Measurements from ENCODE around the gene MUSTN1.

DNA sequence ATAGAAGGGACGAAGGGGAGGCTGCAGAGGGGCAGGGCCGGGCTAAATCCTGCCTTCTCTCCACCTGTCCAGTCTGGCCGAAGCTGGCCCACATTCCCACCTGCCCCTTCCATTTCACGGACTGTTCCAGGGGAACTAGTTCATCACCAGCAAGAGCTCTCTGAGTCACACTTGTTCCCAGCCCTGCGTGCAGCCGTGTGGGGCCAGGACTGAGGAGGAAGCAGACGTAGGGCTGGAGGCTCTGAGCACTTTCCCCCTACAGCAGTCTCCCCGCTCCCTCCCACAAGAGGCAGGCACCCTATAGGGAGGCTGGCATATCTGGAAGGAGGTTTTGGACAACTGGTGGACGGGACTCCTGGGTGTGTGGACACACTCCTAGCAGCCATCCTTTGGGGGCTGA lies 7.4 kb downstream of the MUSTN1 start:
- TF ChIP-seq EZH2phosphoT487 (IDR thresholded peaks at IDR 0.05; ENCODE audit: low read length) (no peak), EZH2 (optimal IDR thresholded peaks at IDR 0.05; ENCODE audit: low read depth, low read length) (no peak)
- TF ChIP-seq, protein P1, sequence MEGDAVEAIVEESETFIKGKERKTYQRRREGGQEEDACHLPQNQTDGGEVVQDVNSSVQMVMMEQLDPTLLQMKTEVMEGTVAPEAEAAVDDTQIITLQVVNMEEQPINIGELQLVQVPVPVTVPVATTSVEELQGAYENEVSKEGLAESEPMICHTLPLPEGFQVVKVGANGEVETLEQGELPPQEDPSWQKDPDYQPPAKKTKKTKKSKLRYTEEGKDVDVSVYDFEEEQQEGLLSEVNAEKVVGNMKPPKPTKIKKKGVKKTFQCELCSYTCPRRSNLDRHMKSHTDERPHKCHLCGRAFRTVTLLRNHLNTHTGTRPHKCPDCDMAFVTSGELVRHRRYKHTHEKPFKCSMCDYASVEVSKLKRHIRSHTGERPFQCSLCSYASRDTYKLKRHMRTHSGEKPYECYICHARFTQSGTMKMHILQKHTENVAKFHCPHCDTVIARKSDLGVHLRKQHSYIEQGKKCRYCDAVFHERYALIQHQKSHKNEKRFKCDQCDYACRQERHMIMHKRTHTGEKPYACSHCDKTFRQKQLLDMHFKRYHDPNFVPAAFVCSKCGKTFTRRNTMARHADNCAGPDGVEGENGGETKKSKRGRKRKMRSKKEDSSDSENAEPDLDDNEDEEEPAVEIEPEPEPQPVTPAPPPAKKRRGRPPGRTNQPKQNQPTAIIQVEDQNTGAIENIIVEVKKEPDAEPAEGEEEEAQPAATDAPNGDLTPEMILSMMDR (IDR thresholded peaks at IDR 0.05; ENCODE audit: low read length): no peak
